AG04449 (cell line): ENCODE measurements around the gene GABRB2.

Experiments
- CTCF ChIA-PET: fragments of 350-600 bp; formaldehyde crosslinking; extraction: SDS; loops from one replicate; lab custom pipeline; 2021; ENCODE audit warnings: antibody characterized with exemption; lab: Yijun Ruan, JAX
- POLR2A ChIA-PET: fragments of 400-600, 350-600 bp; formaldehyde crosslinking; extraction: SDS; loops from one replicate; lab custom pipeline; 2020; ENCODE audit warnings: antibody characterized with exemption, inconsistent platforms; lab: Yijun Ruan, JAX
- DNase-seq: peaks from one replicate; pipeline ENCODE4 v3.0.0-alpha.2; 2010; ENCODE audit warnings: low read depth, low spot score
- H3K4me3 ChIP-seq: 2 replicates; pipeline ENCODE4 v1.5.1; 2011; ENCODE audit warnings: low read depth, mild to moderate bottlenecking, control low read depth, low read length
- TF ChIP-seq, protein P1 (sequence below): IDR thresholded peaks from one replicate; pipeline ENCODE4 v1.5.1; 2011; ENCODE audit warnings: mild to moderate bottlenecking, moderate library complexity, low read length, control low read depth, inconsistent platforms; ENCODE audit not compliant: insufficient read depth; ENCODE audit errors: missing control alignments

GABRB2 gene

DNA sequence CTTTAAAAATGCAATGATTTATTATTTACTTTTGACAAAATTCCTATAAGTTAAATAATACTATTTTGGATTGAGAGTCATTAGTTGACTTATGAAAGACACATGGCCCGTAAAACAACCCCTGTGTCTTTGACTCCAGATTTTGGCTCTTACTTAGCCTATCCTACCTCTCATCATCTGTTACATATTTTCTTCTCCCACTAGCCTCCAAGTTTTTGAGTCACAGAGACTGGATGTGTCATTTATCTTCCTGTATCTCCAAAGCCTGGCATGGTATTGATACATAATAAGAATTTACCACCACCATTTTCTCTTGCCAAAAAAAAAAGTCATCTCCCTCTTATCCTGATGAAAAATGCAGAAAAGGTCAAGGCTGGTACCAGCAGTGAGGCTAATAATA lies 99.9 kb downstream of the GABRB2 start:
- no peak overlapping the region for H3K4me3 ChIP-seq
- ChIA-PET POLR2A (no interaction called here), CTCF (no interaction called here)
- no peak for DNase-seq
- TF ChIP-seq, protein P1, sequence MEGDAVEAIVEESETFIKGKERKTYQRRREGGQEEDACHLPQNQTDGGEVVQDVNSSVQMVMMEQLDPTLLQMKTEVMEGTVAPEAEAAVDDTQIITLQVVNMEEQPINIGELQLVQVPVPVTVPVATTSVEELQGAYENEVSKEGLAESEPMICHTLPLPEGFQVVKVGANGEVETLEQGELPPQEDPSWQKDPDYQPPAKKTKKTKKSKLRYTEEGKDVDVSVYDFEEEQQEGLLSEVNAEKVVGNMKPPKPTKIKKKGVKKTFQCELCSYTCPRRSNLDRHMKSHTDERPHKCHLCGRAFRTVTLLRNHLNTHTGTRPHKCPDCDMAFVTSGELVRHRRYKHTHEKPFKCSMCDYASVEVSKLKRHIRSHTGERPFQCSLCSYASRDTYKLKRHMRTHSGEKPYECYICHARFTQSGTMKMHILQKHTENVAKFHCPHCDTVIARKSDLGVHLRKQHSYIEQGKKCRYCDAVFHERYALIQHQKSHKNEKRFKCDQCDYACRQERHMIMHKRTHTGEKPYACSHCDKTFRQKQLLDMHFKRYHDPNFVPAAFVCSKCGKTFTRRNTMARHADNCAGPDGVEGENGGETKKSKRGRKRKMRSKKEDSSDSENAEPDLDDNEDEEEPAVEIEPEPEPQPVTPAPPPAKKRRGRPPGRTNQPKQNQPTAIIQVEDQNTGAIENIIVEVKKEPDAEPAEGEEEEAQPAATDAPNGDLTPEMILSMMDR = no peak

DNA sequence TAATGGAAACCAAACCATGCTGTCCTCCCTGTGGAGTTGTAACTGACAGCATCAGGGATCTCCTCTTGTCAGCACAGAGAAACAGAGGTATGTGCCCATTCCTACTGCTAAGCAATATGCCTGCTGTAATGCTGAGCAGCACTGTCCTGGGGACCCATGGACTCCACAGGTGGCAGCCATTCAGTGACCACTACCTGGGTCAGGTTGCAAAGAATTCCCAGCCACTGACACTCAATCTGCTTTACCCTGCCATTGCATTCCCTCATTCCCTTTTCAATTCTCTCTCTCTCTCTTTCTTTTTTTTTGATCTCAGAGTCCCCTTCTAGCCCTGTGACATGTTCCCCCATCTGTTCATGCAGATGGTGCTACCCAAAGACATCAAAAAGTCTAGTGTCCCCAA lies 104.1 kb downstream of the GABRB2 start:
- no peak overlapping the region for H3K4me3 ChIP-seq
- ChIA-PET POLR2A (no interaction called here), CTCF (no interaction called here)
- DNase-seq = no peak
- TF ChIP-seq, protein P1 = no peak

DNA sequence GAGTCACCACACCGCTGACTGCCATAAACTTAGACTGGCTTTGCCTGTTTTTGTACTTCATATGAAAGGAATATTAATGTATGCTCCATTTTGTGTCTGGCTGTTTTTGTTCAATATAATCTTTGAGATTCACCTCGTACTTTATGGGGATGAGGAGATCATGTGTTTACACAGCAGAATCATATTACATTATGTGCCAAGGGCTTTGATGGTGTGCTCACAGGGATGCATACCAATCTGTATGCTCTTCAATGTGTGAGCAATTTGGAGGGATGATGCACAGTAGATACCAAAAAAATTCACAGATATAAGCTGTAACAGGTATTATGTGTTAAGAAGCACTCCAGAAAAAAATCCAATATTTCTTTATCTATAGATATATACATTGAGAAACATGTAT lies 113.7 kb downstream of the GABRB2 start:
- TF ChIP-seq, protein P1 = no peak
- POLR2A ChIA-PET = no interaction called here
- DNase-seq = no peak

DNA sequence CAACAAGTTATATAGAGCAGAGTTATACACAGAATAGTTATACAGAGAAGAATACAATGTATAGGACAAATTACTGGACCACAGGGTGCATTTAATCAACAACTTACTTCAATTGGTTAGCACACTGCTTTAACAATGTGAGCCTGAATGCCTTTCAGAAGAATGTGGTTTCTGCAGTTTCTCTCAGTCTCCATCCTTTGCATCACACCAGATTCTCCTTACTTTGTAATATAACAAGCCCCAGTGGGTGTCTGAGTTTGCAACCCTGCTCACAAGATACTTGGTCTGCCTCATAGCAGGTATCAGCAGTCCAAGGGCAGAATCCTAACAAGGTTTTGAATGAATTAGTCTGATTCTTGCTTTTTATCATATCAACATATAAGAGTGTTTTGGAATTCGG lies 114.6 kb downstream of the GABRB2 start:
- H3K4me3 ChIP-seq = no peak overlapping the region
- TF ChIP-seq, protein P1 = no peak
- ChIA-PET CTCF (no interaction called here), POLR2A (no interaction called here)
- DNase-seq = no peak

More for the DNA sequence above, 113.7 kb downstream of the GABRB2 start:
- H3K4me3 ChIP-seq = no peak overlapping the region
- CTCF ChIA-PET = no interaction called here

DNA sequence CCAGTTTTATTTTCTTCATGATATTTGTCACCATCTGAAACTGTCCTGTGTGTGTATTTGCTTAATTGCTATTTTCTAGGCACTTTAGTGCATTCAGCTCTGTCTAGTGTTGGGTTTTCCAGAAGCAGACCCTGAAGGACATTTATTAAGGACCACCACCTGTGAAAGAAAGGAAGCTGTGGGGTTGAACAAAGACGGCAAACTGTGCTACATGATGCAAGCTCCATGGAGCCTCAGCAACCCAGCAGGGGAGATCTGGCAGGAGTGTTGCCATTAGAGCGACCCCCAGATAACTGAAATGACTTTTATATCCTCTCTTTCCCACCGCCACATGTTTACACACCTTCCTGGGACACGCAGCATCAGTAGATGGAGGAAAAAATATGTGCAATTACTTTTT lies 125.5 kb downstream of the GABRB2 start:
- ChIA-PET POLR2A (no interaction called here), CTCF (no interaction called here)
- H3K4me3 ChIP-seq = no peak overlapping the region
- DNase-seq = no peak
- TF ChIP-seq, protein P1 = no peak

DNA sequence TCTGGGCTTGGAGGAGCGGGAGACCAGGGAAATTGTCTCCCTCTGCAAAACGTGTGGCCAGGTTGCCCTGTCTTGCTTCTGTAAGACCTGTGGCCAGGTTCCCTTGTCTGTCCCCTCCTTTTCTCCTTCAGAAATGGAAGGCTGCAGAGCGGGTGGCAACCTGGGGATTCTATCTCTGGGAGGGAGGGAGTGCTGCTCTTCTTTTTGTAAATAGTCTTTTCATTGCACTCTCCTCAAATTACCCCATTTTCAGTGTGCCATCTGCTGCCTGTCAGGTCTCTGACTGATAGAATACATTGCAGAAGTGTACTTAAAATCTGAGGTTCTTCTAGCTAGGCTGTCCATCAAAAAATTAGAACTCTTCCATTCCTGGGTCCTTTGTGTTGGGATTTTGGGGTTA lies 126.0 kb downstream of the GABRB2 start:
- CTCF ChIA-PET = no interaction called here

More for the DNA sequence above, 126.0 kb downstream of the GABRB2 start:
- TF ChIP-seq, protein P1 = no peak
- H3K4me3 ChIP-seq = no peak overlapping the region
- DNase-seq = no peak
- POLR2A ChIA-PET = no interaction called here
